Fibroblast of the aortic adventitia (primary cell): ENCODE data around the gene SEMA3C. TPM values are rescaled to one million over a fixed set of nuclear protein-coding genes. Genes with fewer than 3 reads are reported as not detected.

Source experiments
- DNase-seq: peaks from one replicate; pipeline ENCODE4 v3.0.0-alpha.2; 2010; ENCODE audit warnings: low read depth
- H3K4me3 ChIP-seq: 2 replicates; pipeline ENCODE4 v1.5.1; 2011; ENCODE audit warnings: low read depth, mild to moderate bottlenecking, control low read depth, low read length, moderate library complexity
- total RNA-seq: library from RNA; depleted of rRNA; stranded (reverse); fragments of >200 nt; gene quantifications from 2 replicates; pipeline ENCODE4 v1.2.3, GENCODE V29; 2012; ENCODE audit warnings: low replicate concordance
- TF ChIP-seq, protein P1 (sequence below): IDR thresholded peaks from 2 replicates; pipeline ENCODE4 v1.5.1; 2011; ENCODE audit warnings: mild to moderate bottlenecking, low read length, control low read depth, inconsistent platforms; ENCODE audit not compliant: insufficient read depth

The SEMA3C gene
- total RNA-seq, 1 donor: 208 TPM

DNA sequence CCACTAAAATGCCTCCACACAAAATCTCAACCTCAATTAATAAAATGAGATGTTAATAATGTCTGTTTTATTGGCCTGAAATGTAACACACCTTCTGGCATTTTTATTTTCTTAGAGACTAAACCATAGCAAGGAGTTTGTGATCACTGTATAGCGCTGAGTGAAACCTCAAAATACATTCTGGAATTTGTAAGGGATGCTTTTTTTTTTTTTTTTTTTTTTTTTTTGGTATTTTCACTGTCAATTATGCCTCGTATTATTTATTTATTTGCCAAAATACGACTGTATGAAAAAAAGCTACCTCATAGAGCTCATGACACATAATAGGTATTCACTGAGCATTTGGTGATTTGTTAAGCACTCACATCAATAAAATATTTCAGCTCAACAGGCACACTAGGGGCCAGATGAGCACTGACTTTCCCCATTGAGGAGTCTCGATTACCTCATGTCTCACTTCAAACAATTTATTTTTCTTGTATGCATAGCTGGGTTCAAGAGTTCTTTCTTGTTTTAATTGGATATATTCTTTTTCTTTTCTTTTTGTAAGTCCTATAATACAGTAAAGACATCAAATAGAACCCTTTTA lies 36.5 kb downstream of the SEMA3C start:
- DNase-seq: no peak
- H3K4me3 ChIP-seq: no peak overlapping the region
- TF ChIP-seq, protein P1, sequence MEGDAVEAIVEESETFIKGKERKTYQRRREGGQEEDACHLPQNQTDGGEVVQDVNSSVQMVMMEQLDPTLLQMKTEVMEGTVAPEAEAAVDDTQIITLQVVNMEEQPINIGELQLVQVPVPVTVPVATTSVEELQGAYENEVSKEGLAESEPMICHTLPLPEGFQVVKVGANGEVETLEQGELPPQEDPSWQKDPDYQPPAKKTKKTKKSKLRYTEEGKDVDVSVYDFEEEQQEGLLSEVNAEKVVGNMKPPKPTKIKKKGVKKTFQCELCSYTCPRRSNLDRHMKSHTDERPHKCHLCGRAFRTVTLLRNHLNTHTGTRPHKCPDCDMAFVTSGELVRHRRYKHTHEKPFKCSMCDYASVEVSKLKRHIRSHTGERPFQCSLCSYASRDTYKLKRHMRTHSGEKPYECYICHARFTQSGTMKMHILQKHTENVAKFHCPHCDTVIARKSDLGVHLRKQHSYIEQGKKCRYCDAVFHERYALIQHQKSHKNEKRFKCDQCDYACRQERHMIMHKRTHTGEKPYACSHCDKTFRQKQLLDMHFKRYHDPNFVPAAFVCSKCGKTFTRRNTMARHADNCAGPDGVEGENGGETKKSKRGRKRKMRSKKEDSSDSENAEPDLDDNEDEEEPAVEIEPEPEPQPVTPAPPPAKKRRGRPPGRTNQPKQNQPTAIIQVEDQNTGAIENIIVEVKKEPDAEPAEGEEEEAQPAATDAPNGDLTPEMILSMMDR: no peak

- DNase-seq: peak; percentile 51
- H3K4me3 ChIP-seq: no peak overlapping the region
- TF ChIP-seq, protein P1: no peak
Observed at GRCh38 chr7:80881351-80881900, 37.4 kb downstream of the SEMA3C start.

- TF ChIP-seq, protein P1: no peak
- DNase-seq: no peak
- H3K4me3 ChIP-seq: no peak overlapping the region
Observed at GRCh38 chr7:80879849-80880248, 39.0 kb downstream of the SEMA3C start.

DNA sequence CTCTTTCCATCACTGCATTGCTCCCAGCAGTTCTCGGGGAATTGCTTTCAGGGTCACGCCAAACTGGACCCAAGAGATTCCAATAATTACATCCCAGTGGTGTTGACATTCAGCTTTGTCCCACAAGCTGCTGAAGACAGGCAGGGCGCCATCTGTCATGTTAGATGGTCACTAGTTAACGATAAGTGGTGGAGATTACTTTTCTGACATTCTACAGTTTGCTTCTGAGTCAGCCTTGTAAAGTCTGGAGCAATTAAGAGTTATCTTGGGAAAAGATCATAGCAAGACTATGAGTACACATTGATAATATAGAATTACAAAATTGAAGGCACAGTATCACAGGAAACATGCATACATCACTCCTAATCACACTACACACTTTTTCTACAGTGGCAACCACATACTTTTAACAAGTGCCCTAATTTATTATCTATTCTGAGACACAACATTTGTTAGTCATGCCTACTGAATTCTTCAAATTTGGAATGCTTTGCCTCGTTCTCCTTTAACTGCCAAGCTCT lies 41.9 kb downstream of the SEMA3C start:
- H3K4me3 ChIP-seq: no peak overlapping the region
- DNase-seq: peak; percentile 43
- TF ChIP-seq, protein P1: no peak

GRCh38 chr7:80875537-80876120 lies 43.2 kb downstream of the SEMA3C start:
- no peak for DNase-seq
- no peak overlapping the region for H3K4me3 ChIP-seq
- TF ChIP-seq, protein P1: no peak

GRCh38 chr7:80873140-80873539 lies 45.7 kb downstream of the SEMA3C start:
- no peak for DNase-seq
- TF ChIP-seq, protein P1: no peak
- H3K4me3 ChIP-seq: no peak overlapping the region
